ENCODE data around the gene ARID2. TPM values are rescaled to one million over a fixed set of nuclear protein-coding genes. Genes with fewer than 3 reads are reported as not detected.

The ARID2 gene
- polyA plus RNA-seq, 1 donor from 2014 or later, result 20.6 TPM

DNA sequence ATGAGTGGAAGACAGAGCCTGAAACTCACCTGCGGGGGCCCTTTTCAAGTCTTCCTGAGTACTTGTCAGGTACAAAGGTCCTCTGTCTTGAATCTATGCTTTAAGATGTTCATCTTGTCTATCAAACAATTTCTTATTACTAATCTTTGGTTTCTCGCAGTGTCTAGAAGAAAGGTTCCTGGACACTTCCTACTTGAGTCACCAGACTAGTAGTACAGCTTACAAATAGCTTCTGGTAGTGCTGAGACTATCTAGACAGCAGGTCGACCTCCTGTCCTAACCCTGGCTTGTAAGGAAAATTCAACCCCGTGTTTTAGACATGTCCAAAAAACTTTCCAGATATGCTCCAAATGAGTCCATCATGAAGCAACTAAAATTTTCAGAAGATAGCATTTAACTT, 11.2 kb upstream of the ARID2 start:
- H3K9me2 ChIP-seq (ENCODE audit: insufficient read depth, low read length), result no peaks in the 10 kb centered on the region
- no peaks in the 10 kb centered on the region for H4K20me1 ChIP-seq (ENCODE audit: insufficient read depth)
- H3K79me2 ChIP-seq (replicated peaks; ENCODE audit: insufficient read depth, low read length), result peaks cover 35% of the 10 kb centered on the region
- H3K36me3 ChIP-seq (ENCODE audit: insufficient read depth, low read length), result no peaks in the 10 kb centered on the region
- TF ChIP-seq RAD21 (conservative IDR thresholded peaks at IDR 0.05), result no peak
- no peak for TF ChIP-seq TAF1 (IDR thresholded peaks at IDR 0.05; ENCODE audit: low read depth)
- TF ChIP-seq SMC3 (conservative IDR thresholded peaks at IDR 0.05; ENCODE audit: poor library complexity), result no peak
- no peak for TF ChIP-seq POLR2AphosphoS5 (IDR thresholded peaks at IDR 0.05)
- TF ChIP-seq, protein P1, sequence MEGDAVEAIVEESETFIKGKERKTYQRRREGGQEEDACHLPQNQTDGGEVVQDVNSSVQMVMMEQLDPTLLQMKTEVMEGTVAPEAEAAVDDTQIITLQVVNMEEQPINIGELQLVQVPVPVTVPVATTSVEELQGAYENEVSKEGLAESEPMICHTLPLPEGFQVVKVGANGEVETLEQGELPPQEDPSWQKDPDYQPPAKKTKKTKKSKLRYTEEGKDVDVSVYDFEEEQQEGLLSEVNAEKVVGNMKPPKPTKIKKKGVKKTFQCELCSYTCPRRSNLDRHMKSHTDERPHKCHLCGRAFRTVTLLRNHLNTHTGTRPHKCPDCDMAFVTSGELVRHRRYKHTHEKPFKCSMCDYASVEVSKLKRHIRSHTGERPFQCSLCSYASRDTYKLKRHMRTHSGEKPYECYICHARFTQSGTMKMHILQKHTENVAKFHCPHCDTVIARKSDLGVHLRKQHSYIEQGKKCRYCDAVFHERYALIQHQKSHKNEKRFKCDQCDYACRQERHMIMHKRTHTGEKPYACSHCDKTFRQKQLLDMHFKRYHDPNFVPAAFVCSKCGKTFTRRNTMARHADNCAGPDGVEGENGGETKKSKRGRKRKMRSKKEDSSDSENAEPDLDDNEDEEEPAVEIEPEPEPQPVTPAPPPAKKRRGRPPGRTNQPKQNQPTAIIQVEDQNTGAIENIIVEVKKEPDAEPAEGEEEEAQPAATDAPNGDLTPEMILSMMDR (IDR thresholded peaks at IDR 0.05; ENCODE audit: poor library complexity, severe bottlenecking), result no peak
- TF ChIP-seq, protein P2, sequence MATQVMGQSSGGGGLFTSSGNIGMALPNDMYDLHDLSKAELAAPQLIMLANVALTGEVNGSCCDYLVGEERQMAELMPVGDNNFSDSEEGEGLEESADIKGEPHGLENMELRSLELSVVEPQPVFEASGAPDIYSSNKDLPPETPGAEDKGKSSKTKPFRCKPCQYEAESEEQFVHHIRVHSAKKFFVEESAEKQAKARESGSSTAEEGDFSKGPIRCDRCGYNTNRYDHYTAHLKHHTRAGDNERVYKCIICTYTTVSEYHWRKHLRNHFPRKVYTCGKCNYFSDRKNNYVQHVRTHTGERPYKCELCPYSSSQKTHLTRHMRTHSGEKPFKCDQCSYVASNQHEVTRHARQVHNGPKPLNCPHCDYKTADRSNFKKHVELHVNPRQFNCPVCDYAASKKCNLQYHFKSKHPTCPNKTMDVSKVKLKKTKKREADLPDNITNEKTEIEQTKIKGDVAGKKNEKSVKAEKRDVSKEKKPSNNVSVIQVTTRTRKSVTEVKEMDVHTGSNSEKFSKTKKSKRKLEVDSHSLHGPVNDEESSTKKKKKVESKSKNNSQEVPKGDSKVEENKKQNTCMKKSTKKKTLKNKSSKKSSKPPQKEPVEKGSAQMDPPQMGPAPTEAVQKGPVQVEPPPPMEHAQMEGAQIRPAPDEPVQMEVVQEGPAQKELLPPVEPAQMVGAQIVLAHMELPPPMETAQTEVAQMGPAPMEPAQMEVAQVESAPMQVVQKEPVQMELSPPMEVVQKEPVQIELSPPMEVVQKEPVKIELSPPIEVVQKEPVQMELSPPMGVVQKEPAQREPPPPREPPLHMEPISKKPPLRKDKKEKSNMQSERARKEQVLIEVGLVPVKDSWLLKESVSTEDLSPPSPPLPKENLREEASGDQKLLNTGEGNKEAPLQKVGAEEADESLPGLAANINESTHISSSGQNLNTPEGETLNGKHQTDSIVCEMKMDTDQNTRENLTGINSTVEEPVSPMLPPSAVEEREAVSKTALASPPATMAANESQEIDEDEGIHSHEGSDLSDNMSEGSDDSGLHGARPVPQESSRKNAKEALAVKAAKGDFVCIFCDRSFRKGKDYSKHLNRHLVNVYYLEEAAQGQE (IDR thresholded peaks at IDR 0.05; ENCODE audit: borderline replicate concordance), result no peak
- no peak for TF ChIP-seq EZH2 (IDR thresholded peaks at IDR 0.05; ENCODE audit: borderline replicate concordance, insufficient read depth, low read length, poor library complexity, severe bottlenecking)
- TF ChIP-seq EP300 (conservative IDR thresholded peaks at IDR 0.05; ENCODE audit: poor library complexity, severe bottlenecking), result no peak
- TF ChIP-seq MXI1 (conservative IDR thresholded peaks at IDR 0.05; ENCODE audit: poor library complexity, severe bottlenecking), result no peak
- no peak overlapping the region for H3K4me2 ChIP-seq (ENCODE audit: low read length)
- no peaks in the 10 kb centered on the region for H3K27me3 ChIP-seq (ENCODE audit: insufficient read depth, low read depth, low read length)
- H3K4me3 ChIP-seq (ENCODE audit: low read length), result no peak overlapping the region
- H3F3A ChIP-seq (ENCODE audit: insufficient read depth, low read length, poor library complexity, severe bottlenecking), result no peaks in the 10 kb centered on the region
- H3K9me3 ChIP-seq (ENCODE audit: low read length), result no peaks in the 10 kb centered on the region
- no peak overlapping the region for H2AFZ ChIP-seq (ENCODE audit: low read depth, low read length)
- no peak overlapping the region for H3K9ac ChIP-seq (ENCODE audit: low read length)
- H3K27ac ChIP-seq (ENCODE audit: low read length), result no peak overlapping the region

DNA sequence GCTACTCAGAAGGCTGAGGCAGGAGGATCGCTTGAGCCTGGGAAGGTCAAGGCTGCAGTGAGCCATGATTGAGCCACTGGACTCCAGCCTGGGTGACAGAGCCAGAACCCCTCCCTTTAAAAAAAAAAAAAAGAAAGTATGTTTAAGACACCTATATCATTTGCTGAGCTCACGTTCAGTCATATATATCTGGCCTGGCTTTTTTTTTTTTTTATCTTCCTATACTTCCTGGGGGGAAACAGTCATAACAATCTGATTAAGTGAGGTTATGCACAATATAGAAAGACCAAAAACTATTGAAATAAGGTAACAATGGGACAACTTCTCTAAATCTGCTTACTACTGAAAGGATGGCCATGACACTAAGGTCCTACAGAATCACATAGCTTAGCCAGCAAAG, 9.4 kb upstream of the ARID2 start:
- H3K36me3 ChIP-seq (ENCODE audit: insufficient read depth, low read length), result no peaks in the 10 kb centered on the region
- no peak overlapping the region for H3K4me3 ChIP-seq (ENCODE audit: low read length)
- H4K20me1 ChIP-seq (ENCODE audit: insufficient read depth), result no peaks in the 10 kb centered on the region
- H2AFZ ChIP-seq (ENCODE audit: low read depth, low read length), result no peak overlapping the region
- H3K9me3 ChIP-seq (ENCODE audit: low read length), result no peaks in the 10 kb centered on the region
- H3K9me2 ChIP-seq (ENCODE audit: insufficient read depth, low read length), result no peaks in the 10 kb centered on the region
- no peaks in the 10 kb centered on the region for H3K27me3 ChIP-seq (ENCODE audit: insufficient read depth, low read depth, low read length)
- no peak for TF ChIP-seq EZH2 (IDR thresholded peaks at IDR 0.05; ENCODE audit: borderline replicate concordance, insufficient read depth, low read length, poor library complexity, severe bottlenecking)
- TF ChIP-seq, protein P2 (IDR thresholded peaks at IDR 0.05; ENCODE audit: borderline replicate concordance), result no peak
- TF ChIP-seq TAF1 (IDR thresholded peaks at IDR 0.05; ENCODE audit: low read depth), result no peak
- TF ChIP-seq POLR2AphosphoS5 (IDR thresholded peaks at IDR 0.05), result no peak
- no peak for TF ChIP-seq MXI1 (conservative IDR thresholded peaks at IDR 0.05; ENCODE audit: poor library complexity, severe bottlenecking)
- no peak for TF ChIP-seq EP300 (conservative IDR thresholded peaks at IDR 0.05; ENCODE audit: poor library complexity, severe bottlenecking)
- TF ChIP-seq RAD21 (conservative IDR thresholded peaks at IDR 0.05), result no peak
- H3F3A ChIP-seq (ENCODE audit: insufficient read depth, low read length, poor library complexity, severe bottlenecking), result no peaks in the 10 kb centered on the region
- no peak overlapping the region for H3K27ac ChIP-seq (ENCODE audit: low read length)
- H3K79me2 ChIP-seq (replicated peaks; ENCODE audit: insufficient read depth, low read length), result peaks cover 53% of the 10 kb centered on the region
- H3K4me2 ChIP-seq (ENCODE audit: low read length), result no peak overlapping the region
- H3K9ac ChIP-seq (ENCODE audit: low read length), result no peak overlapping the region

Measured in neural cell (in vitro differentiated cells).